Loucy (cell line): ENCODE results near the gene PODXL2.

Source experiments
- H2AFZ ChIP-seq: fragments of 200-600 bp; sonication (generic); 2 replicates; pipeline ENCODE4 v1.6.0; 2016; ENCODE audit warnings: antibody characterized with exemption, mild to moderate bottlenecking, low read length, moderate library complexity
- H3F3A ChIP-seq: fragments of 200-600 bp; 2 replicates; pipeline ENCODE4 v1.6.0; 2016; ENCODE audit warnings: antibody characterized with exemption, low read depth, mild to moderate bottlenecking
- H3K27me3 ChIP-seq: fragments of 200-600 bp; sonication (generic); 2 replicates; pipeline ENCODE4 v1.6.1; 2014; ENCODE audit warnings: low read length, mild to moderate bottlenecking; ENCODE audit not compliant: insufficient read depth, poor library complexity, severe bottlenecking
- H3K36me3 ChIP-seq: fragments of 200-600 bp; sonication (generic); 2 replicates; pipeline ENCODE4 v1.6.1; 2016; ENCODE audit warnings: low read length; ENCODE audit not compliant: insufficient read depth
- H3K4me1 ChIP-seq: fragments of 200-600 bp; sonication (generic); 2 replicates; pipeline ENCODE4 v1.5.1; 2014; ENCODE audit warnings: low read length, mild to moderate bottlenecking; ENCODE audit not compliant: insufficient read depth, poor library complexity, severe bottlenecking
- H3K4me2 ChIP-seq: fragments of 200-600 bp; sonication (generic); 2 replicates; pipeline ENCODE4 v1.6.0; 2014; ENCODE audit warnings: antibody characterized with exemption, low read length, low read depth, mild to moderate bottlenecking; ENCODE audit not compliant: poor library complexity, severe bottlenecking
- H3K4me3 ChIP-seq: fragments of 200-600 bp; sonication (generic); 2 replicates; pipeline ENCODE4 v1.5.1; 2014; ENCODE audit warnings: low read length, mild to moderate bottlenecking, mixed read lengths; ENCODE audit not compliant: poor library complexity, severe bottlenecking
- H3K79me2 ChIP-seq: fragments of 200-600 bp; sonication (generic); 2 replicates; pipeline ENCODE4 v1.6.1; 2014; ENCODE audit warnings: low read length; ENCODE audit not compliant: insufficient read depth
- H3K9ac ChIP-seq: fragments of 200-600 bp; sonication (generic); 2 replicates; pipeline ENCODE4 v1.6.0; 2014; ENCODE audit warnings: mild to moderate bottlenecking, low read depth, low read length, moderate library complexity; ENCODE audit not compliant: poor library complexity, severe bottlenecking
- H3K9me2 ChIP-seq: fragments of 200-600 bp; sonication (generic); replicated peaks from 2 replicates; pipeline ENCODE4 v1.6.1; 2016; ENCODE audit warnings: low read depth, low read length, mixed read lengths
- H3K9me3 ChIP-seq: fragments of 200-600 bp; sonication (generic); 2 replicates; pipeline ENCODE4 v1.6.1; 2014; ENCODE audit warnings: mild to moderate bottlenecking, antibody characterized with exemption, low read length, low read depth; ENCODE audit not compliant: insufficient read depth
- H4K20me1 ChIP-seq: fragments of 200-600 bp; sonication (generic); 2 replicates; pipeline ENCODE4 v1.6.0; 2014; ENCODE audit warnings: antibody characterized with exemption, low read length, mild to moderate bottlenecking; ENCODE audit not compliant: insufficient read depth, poor library complexity, severe bottlenecking
- CTCF ChIP-seq: fragments of 200-600 bp; sonication (generic); conservative IDR thresholded peaks from 2 replicates; pipeline ENCODE4 v1.5.1; 2014; ENCODE audit warnings: mild to moderate bottlenecking, antibody characterized with exemption, low read length
- EZH2phosphoT487 ChIP-seq: fragments of 200-600 bp; IDR thresholded peaks from 2 replicates; pipeline ENCODE4 v1.6.1; 2018; ENCODE audit warnings: antibody characterized with exemption, mild to moderate bottlenecking, moderate library complexity, borderline replicate concordance

PODXL2 gene

GRCh38 chr3:127639173-127640041 lies 10.4 kb downstream of the PODXL2 start:
- no peaks in the 10 kb centered on the region for H3F3A ChIP-seq
- no peaks in the 10 kb centered on the region for H3K36me3 ChIP-seq
- H3K27me3 ChIP-seq: no peaks in the 10 kb centered on the region
- no peaks in the 10 kb centered on the region for H3K9me2 ChIP-seq
- no peaks in the 10 kb centered on the region for H4K20me1 ChIP-seq
- H3K4me2 ChIP-seq: no peak overlapping the region
- no peak overlapping the region for H3K9ac ChIP-seq
- H3K9me3 ChIP-seq: no peaks in the 10 kb centered on the region
- no peak overlapping the region for H3K4me3 ChIP-seq
- no peak overlapping the region for H2AFZ ChIP-seq
- H3K79me2 ChIP-seq: no peaks in the 10 kb centered on the region
- no peak for TF ChIP-seq CTCF
- H3K4me1 ChIP-seq: peaks cover 15% of the 10 kb centered on the region

- Histone ChIP-seq H3K4me2 (no peak overlapping the region), H3K4me3 (no peak overlapping the region), H2AFZ (no peak overlapping the region), H3K79me2 (no peaks in the 10 kb centered on the region), H3K9ac (no peak overlapping the region), H3K9me2 (no peaks in the 10 kb centered on the region), H3K27me3 (no peaks in the 10 kb centered on the region), H3K9me3 (no peaks in the 10 kb centered on the region), H4K20me1 (no peaks in the 10 kb centered on the region), H3F3A (no peaks in the 10 kb centered on the region), H3K4me1 (peaks cover 15% of the 10 kb centered on the region), H3K36me3 (no peaks in the 10 kb centered on the region)
- no peak for TF ChIP-seq EZH2phosphoT487
- TF ChIP-seq CTCF: no peak
Observed at GRCh38 chr3:127640042-127640355, 11.0 kb downstream of the PODXL2 start.

- H3K36me3 ChIP-seq: no peaks in the 10 kb centered on the region
- H3K27me3 ChIP-seq: no peaks in the 10 kb centered on the region
- H3K4me2 ChIP-seq: no peak overlapping the region
- no peak overlapping the region for H3K9ac ChIP-seq
- H3F3A ChIP-seq: no peaks in the 10 kb centered on the region
- H3K9me2 ChIP-seq: no peaks in the 10 kb centered on the region
- no peaks in the 10 kb centered on the region for H3K79me2 ChIP-seq
- H2AFZ ChIP-seq: no peak overlapping the region
- H4K20me1 ChIP-seq: no peaks in the 10 kb centered on the region
- H3K4me1 ChIP-seq: no peaks in the 10 kb centered on the region
- TF ChIP-seq CTCF (no peak), EZH2phosphoT487 (no peak)
- H3K9me3 ChIP-seq: no peaks in the 10 kb centered on the region
- H3K4me3 ChIP-seq: no peak overlapping the region
Observed at GRCh38 chr3:127644641-127645370, 15.8 kb downstream of the PODXL2 start.
